Gastroesophageal sphincter (tissue), 3 donors: Measurements from ENCODE around the gene POLR3G.

Source experiments
- CTCF ChIP-seq, 4 experiments: fragments of 200-600 bp in 2 of 4; fragments of 450-650 bp in 2 of 4; sonication (generic) in 1 of 4; IDR thresholded peaks; one replicate each; pipeline ENCODE4 v1.5.1; 2017 to 2019; ENCODE audit warnings: antibody characterized with exemption in 4 of 4, mild to moderate bottlenecking in 2 of 4, moderate library complexity in 2 of 4
- EP300 ChIP-seq: sonication (generic); formaldehyde crosslinking; IDR thresholded peaks from one replicate; pipeline ENCODE4 v1.6.1; 2017; ENCODE audit warnings: antibody characterized with exemption, mild to moderate bottlenecking
- POLR2A ChIP-seq, 2 donors: fragments of 450-650 bp; IDR thresholded peaks; one replicate each; pipeline ENCODE4 v1.6.1; 2017; ENCODE audit warnings: antibody characterized with exemption in 2 of 2, mild to moderate bottlenecking in 2 of 2, moderate library complexity in 1 of 2

- TF ChIP-seq CTCF (IDR thresholded peaks at IDR 0.05) (no peak), EP300 (no peak), POLR2A (IDR thresholded peaks at IDR 0.05) (no peak)
Observed at GRCh38 chr5:90473396-90474234, 1.0 kb upstream of the POLR3G start.
